GM18499 (cell line): ENCODE measurements around the gene PROC.

Experiments
- ATAC-seq: cut with Tn5 transposase; IDR thresholded peaks from one replicate; pipeline ENCODE4 v1.9.1; 2021; ENCODE audit warnings: moderate number of reproducible peaks; ENCODE audit not compliant: insufficient read depth, unreplicated experiment

Gene PROC

DNA sequence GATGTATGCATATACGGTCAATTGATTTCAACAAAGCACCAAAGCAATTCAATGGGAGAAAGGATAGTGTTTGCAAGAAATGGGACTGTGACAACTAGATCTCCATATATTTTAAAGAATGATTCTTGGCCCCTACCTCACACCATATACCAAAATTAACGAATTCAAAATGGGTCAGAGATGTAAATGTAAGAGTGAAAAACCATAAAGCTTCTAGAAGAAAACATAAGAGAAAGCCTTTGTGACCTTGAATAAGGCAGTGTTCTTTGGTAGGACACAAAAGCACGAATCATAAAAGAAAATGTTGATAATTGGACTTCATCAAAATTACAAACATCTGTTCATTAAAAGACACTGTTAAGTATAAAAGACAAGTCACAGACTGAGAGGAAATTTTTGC, 5.0 kb upstream of the PROC start:
- ATAC-seq = no peak

DNA sequence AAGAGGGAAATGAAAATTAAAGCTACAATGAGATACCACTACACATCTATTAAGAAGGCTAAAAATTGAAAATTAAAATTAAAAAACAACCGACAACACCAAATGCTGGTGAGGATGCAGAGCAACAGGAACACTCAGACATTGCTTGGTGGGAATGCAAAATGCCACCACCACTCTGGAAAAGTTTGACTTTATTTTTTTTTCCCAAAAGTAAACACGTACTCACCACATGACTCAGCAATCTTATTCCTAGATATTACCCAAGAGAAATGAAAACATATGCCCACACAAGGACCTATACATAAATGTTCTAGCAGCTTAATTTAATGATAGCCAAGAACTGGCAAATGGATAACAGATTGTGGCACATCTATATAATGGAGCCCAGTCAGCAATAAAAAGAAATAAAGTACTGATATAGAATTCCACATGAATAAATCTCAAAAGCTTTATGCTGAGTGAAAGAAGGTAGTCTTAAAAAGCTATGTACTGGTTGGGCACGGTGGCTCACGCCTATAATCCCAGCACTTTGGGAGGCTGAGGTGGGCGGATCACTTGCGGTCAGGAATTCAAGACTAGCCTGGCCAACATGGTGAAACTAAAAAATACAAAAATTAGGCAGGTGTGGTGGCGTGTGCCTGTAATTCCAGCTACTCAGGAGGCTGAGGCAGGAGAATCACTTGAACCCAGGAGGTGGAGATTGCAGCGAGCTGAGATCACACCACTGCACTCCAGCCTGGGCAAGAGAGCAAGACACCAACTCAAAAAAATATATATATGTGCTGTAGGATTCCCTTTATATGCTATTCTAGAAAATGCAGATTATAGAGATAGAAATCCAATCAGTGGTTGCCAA, 4.2 kb upstream of the PROC start:
- no peak for ATAC-seq

DNA sequence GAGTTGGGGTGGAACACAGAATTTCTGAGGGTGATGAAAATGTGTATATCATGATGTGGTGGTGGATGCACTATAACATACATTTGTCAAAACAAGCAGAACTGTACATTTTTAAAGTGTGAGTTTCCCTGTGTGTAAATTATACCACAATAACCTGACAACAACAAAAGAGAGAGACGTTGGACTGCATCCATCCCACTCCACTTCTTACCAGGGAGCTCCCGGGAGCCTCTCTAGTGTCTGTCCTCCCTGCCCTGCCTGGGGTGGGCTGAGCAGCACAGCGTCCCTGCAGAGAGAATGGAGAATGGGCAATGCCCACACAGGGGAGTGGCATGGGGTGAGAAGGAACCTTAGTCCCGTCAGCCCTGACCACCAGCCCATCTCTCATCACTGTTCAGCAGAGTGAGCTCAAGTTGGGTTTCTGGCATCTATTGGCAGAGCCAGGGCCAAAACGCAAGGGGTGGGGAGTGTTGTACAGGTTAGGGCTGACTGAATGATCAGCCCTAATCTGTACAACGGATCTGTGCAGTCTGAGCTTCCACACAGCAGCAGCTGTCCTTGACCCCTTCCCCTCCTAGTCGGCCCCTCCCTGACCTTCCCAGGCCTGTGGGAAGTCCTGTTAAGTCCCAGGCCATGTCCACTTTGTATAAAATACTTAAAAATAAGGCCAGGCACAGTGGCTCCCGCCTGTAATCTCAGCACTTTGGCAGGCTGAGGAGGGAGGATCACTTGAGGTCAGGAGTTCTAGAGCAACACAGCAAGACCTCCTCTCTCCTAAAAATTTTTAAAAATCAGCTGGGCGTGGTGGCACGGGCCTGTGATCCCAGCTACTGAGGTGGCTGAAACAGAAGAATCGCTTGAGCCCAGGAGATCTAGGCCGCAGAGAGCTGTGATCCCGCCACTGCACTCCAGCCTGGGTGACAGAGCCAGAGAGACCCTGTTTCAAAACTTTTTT, 3.3 kb upstream of the PROC start:
- no peak for ATAC-seq

DNA sequence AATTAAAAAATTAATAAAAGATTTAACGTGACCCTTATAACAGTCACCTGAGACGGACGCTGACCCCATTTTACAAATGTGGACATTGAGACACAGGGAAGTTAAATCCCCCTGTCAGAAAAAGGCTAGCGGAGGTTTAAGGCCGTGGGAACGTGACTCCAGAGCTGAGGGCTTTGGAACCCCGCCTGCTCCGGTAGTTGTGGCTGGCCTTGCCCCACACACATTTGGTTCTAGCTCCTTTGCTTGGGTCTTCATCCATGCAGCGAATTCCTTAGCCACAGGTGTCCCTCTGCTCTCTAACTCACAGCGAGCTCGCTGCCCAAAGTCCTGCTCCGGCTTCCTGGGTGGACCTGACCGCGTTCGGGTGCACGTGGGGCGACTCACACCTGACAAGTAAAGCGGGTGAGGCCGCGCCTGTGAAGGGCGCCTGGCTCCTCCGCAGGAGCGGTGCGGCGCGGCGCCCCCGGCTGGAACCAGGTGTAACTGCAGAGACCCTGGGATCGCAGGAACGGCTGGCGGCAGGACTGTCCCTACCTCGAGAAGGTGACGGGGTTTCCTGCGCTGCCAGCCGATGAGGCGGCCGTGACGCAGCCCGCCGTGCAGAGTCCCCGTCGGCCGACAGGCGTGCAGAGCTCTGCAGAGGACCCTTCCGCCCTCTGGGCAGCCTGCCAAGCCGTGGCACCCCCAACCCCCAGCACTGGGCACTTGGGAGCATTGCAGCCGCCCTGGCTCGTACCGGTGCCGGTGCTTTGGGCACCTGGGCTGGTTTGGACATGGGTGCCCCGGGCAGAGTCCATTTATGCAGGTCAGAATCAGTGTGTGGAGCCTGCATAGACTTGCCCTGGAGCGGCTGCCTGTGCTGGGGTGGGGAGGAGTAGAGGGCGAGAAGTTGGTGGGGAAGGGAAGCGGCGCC, 2.4 kb upstream of the PROC start:
- ATAC-seq = peak; percentile 72

DNA sequence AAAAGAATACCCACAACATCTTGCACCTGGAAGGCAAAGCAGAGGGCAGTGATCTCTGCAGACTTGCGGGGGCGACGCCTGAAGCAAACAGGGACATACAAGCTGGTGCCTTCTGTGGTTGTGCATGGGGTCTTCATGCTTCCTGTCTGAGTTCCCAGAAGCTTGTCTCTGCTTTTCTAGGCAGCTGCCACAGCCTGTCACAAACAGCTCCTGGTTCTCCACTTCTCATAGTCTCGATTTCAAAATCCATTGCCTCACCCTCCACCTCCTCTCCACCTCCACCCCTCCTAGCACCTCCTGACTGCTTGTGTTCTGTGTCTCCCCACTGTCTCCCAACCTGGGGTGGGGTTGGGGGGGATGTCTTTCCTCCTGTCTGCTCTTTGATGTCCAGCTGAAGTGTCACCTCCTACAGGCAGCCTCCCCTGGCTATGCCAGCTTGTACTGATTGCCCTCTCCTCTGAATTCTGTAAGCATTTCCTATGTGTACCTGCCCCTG, 1.7 kb upstream of the PROC start:
- no peak for ATAC-seq

DNA sequence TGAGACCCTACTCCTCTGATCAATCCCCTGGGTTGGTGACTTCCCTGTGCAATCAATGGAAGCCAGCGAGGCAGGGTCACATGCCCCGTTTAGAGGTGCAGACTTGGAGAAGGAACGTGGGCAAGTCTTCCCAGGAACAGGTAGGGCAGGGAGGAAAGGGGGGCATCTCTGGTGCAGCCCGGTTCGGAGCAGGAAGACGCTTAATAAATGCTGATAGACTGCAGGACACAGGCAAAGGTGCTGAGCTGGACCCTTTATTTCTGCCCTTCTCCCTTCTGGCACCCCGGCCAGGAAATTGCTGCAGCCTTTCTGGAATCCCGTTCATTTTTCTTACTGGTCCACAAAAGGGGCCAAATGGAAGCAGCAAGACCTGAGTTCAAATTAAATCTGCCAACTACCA, 821 bp upstream of the PROC start:
- ATAC-seq = no peak

DNA sequence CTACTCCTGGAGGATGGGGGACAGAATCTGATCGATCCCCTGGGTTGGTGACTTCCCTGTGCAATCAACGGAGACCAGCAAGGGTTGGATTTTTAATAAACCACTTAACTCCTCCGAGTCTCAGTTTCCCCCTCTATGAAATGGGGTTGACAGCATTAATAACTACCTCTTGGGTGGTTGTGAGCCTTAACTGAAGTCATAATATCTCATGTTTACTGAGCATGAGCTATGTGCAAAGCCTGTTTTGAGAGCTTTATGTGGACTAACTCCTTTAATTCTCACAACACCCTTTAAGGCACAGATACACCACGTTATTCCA, 844 bp downstream of the PROC start:
- ATAC-seq = no peak

DNA sequence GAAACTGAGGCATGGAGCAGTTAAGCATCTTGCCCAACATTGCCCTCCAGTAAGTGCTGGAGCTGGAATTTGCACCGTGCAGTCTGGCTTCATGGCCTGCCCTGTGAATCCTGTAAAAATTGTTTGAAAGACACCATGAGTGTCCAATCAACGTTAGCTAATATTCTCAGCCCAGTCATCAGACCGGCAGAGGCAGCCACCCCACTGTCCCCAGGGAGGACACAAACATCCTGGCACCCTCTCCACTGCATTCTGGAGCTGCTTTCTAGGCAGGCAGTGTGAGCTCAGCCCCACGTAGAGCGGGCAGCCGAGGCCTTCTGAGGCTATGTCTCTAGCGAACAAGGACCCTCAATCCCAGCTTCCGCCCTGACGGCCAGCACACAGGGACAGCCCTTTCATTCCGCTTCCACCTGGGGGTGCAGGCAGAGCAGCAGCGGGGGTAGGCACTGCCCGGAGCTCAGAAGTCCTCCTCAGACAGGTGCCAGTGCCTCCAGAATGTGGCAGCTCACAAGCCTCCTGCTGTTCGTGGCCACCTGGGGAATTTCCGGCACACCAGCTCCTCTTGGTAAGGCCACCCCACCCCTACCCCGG, 1.3 kb downstream of the PROC start:
- ATAC-seq = no peak

DNA sequence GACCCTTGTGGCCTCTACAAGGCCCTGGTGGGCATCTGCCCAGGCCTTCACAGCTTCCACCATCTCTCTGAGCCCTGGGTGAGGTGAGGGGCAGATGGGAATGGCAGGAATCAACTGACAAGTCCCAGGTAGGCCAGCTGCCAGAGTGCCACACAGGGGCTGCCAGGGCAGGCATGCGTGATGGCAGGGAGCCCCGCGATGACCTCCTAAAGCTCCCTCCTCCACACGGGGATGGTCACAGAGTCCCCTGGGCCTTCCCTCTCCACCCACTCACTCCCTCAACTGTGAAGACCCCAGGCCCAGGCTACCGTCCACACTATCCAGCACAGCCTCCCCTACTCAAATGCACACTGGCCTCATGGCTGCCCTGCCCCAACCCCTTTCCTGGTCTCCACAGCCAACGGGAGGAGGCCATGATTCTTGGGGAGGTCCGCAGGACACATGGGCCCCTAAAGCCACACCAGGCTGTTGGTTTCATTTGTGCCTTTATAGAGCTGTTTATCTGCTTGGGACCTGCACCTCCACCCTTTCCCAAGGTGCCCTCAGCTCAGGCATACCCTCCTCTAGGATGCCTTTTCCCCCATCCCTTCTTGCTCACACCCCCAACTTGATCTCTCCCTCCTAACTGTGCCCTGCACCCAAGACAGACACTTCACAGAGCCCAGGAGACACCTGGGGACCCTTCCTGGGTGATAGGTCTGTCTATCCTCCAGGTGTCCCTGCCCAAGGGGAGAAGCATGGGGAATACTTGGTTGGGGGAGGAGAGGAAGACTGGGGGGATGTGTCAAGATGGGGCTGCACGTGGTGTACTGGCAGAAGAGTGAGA, 2.0 kb downstream of the PROC start:
- ATAC-seq = no peak

DNA sequence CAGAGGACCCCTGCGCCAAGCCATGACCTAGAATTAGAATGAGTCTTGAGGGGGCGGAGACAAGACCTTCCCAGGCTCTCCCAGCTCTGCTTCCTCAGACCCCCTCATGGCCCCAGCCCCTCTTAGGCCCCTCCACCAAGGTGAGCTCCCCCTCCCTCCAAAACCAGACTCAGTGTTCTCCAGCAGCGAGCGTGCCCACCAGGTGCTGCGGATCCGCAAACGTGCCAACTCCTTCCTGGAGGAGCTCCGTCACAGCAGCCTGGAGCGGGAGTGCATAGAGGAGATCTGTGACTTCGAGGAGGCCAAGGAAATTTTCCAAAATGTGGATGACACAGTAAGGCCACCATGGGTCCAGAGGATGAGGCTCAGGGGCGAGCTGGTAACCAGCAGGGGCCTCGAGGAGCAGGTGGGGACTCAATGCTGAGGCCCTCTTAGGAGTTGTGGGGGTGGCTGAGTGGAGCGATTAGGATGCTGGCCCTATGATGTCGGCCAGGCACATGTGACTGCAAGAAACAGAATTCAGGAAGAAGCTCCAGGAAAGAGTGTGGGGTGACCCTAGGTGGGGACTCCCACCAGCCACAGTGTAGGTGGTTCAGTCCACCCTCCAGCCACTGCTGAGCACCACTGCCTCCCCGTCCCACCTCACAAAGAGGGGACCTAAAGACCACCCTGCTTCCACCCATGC, 3.0 kb downstream of the PROC start:
- ATAC-seq = no peak

DNA sequence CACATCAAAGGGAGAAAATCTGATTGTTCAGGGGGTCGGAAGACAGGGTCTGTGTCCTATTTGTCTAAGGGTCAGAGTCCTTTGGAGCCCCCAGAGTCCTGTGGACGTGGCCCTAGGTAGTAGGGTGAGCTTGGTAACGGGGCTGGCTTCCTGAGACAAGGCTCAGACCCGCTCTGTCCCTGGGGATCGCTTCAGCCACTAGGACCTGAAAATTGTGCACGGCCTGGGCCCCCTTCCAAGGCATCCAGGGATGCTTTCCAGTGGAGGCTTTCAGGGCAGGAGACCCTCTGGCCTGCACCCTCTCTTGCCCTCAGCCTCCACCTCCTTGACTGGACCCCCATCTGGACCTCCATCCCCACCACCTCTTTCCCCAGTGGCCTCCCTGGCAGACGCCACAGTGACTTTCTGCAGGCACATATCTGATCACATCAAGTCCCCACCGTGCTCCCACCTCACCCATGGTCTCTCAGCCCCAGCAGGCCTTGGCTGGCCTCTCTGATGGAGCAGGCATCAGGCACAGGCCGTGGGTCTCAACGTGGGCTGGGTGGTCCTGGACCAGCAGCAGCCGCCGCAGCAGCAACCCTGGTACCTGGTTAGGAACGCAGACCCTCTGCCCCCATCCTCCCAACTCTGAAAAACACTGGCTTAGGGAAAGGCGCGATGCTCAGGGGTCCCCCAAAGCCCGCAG, 3.8 kb downstream of the PROC start:
- no peak for ATAC-seq

DNA sequence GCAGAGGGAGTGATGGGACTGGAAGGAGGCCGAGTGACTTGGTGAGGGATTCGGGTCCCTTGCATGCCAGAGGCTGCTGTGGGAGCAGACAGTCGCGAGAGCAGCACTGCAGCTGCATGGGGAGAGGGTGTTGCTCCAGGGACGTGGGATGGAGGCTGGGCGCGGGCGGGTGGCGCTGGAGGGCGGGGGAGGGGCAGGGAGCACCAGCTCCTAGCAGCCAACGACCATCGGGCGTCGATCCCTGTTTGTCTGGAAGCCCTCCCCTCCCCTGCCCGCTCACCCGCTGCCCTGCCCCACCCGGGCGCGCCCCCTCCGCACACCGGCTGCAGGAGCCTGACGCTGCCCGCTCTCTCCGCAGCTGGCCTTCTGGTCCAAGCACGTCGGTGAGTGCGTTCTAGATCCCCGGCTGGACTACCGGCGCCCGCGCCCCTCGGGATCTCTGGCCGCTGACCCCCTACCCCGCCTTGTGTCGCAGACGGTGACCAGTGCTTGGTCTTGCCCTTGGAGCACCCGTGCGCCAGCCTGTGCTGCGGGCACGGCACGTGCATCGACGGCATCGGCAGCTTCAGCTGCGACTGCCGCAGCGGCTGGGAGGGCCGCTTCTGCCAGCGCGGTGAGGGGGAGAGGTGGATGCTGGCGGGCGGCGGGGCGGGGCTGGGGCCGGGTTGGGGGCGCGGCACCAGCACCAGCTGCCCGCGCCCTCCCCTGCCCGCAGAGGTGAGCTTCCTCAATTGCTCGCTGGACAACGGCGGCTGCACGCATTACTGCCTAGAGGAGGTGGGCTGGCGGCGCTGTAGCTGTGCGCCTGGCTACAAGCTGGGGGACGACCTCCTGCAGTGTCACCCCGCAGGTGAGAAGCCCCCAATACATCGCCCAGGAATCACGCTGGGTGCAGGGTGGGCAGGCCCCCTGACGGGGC, 4.6 kb downstream of the PROC start:
- ATAC-seq = no peak

DNA sequence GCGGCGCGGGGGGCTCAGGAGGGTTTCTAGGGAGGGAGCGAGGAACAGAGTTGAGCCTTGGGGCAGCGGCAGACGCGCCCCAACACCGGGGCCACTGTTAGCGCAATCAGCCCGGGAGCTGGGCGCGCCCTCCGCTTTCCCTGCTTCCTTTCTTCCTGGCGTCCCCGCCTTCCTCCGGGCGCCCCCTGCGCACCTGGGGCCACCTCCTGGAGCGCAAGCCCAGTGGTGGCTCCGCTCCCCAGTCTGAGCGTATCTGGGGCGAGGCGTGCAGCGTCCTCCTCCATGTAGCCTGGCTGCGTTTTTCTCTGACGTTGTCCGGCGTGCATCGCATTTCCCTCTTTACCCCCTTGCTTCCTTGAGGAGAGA, 5.2 kb downstream of the PROC start:
- ATAC-seq = no peak

DNA sequence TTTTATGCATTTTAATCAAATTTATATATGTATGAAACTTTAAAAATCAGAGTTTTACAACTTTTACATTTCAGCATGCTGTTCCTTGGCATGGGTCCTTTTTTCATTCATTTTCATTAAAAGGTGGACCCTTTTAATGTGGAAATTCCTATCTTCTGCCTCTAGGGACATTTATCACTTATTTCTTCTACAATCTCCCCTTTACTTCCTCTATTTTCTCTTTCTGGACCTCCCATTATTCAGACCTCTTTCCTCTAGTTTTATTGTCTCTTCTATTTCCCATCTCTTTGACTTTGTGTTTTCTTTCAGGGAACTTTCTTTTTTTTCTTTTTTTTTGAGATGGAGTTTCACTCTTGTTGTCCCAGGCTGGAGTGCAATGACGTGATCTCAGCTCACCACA, 5.7 kb downstream of the PROC start:
- no peak for ATAC-seq

DNA sequence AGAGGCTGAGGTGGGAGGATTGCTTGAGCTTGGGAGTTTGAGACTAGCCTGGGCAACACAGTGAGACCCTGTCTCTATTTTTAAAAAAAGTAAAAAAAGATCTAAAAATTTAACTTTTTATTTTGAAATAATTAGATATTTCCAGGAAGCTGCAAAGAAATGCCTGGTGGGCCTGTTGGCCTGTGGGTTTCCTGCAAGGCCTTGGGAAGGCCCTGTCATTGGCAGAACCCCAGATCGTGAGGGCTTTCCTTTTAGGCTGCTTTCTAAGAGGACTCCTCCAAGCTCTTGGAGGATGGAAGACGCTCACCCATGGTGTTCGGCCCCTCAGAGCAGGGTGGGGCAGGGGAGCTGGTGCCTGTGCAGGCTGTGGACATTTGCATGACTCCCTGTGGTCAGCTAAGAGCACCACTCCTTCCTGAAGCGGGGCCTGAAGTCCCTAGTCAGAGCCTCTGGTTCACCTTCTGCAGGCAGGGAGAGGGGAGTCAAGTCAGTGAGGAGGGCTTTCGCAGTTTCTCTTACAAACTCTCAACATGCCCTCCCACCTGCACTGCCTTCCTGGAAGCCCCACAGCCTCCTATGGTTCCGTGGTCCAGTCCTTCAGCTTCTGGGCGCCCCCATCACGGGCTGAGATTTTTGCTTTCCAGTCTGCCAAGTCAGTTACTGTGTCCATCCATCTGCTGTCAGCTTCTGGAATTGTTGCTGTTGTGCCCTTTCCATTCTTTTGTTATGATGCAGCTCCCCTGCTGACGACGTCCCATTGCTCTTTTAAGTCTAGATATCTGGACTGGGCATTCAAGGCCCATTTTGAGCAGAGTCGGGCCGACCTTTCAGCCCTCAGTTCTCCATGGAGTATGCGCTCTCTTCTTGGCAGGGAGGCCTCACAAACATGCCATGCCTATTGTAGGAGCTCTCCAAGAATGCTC, 6.6 kb downstream of the PROC start:
- no peak for ATAC-seq
